Measurements from ENCODE around the gene RIOK3.

DNA sequence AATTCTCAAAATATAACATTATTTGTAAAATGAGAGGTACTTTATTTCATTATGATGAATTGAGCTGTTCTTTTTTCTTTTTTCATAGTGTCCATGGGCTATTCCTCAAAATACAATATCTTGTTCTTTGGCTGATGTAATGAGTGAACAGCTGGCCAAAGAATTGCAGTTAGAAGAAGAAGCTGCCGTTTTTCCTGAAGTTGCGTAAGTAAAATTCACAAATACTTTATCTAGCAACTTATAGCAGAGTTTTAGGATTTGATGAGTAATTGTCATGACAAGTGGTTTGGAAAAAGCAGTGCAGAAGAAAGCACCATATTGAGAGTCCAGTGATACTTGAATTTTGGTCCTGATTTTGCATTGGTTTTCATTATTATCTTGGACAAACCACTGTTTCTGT is 9.8 kb downstream of the RIOK3 start:
- TF ChIP-seq SP2 (tag by site-specific recombination; IDR thresholded peaks at IDR 0.05) (no peak), ZNF747 (tag by site-specific recombination; IDR thresholded peaks at IDR 0.05) (no peak), ZBTB1 (tag by site-specific recombination; IDR thresholded peaks at IDR 0.05) (no peak), MZF1 (tag by site-specific recombination; IDR thresholded peaks at IDR 0.05; ENCODE audit: borderline replicate concordance) (no peak), ZBTB21 (tag by site-specific recombination; IDR thresholded peaks at IDR 0.05) (no peak)
- TF ChIP-seq, protein P1, sequence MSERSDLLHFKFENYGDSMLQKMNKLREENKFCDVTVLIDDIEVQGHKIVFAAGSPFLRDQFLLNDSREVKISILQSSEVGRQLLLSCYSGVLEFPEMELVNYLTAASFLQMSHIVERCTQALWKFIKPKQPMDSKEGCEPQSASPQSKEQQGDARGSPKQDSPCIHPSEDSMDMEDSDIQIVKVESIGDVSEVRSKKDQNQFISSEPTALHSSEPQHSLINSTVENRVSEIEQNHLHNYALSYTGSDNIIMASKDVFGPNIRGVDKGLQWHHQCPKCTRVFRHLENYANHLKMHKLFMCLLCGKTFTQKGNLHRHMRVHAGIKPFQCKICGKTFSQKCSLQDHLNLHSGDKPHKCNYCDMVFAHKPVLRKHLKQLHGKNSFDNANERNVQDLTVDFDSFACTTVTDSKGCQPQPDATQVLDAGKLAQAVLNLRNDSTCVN (tag by site-specific recombination; optimal IDR thresholded peaks at IDR 0.05) = no peak
- TF ChIP-seq, protein P2, sequence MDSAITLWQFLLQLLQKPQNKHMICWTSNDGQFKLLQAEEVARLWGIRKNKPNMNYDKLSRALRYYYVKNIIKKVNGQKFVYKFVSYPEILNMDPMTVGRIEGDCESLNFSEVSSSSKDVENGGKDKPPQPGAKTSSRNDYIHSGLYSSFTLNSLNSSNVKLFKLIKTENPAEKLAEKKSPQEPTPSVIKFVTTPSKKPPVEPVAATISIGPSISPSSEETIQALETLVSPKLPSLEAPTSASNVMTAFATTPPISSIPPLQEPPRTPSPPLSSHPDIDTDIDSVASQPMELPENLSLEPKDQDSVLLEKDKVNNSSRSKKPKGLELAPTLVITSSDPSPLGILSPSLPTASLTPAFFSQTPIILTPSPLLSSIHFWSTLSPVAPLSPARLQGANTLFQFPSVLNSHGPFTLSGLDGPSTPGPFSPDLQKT (IDR thresholded peaks at IDR 0.05; ENCODE audit: borderline replicate concordance, low read depth, low read length) = no peak
- TF ChIP-seq, protein P3, sequence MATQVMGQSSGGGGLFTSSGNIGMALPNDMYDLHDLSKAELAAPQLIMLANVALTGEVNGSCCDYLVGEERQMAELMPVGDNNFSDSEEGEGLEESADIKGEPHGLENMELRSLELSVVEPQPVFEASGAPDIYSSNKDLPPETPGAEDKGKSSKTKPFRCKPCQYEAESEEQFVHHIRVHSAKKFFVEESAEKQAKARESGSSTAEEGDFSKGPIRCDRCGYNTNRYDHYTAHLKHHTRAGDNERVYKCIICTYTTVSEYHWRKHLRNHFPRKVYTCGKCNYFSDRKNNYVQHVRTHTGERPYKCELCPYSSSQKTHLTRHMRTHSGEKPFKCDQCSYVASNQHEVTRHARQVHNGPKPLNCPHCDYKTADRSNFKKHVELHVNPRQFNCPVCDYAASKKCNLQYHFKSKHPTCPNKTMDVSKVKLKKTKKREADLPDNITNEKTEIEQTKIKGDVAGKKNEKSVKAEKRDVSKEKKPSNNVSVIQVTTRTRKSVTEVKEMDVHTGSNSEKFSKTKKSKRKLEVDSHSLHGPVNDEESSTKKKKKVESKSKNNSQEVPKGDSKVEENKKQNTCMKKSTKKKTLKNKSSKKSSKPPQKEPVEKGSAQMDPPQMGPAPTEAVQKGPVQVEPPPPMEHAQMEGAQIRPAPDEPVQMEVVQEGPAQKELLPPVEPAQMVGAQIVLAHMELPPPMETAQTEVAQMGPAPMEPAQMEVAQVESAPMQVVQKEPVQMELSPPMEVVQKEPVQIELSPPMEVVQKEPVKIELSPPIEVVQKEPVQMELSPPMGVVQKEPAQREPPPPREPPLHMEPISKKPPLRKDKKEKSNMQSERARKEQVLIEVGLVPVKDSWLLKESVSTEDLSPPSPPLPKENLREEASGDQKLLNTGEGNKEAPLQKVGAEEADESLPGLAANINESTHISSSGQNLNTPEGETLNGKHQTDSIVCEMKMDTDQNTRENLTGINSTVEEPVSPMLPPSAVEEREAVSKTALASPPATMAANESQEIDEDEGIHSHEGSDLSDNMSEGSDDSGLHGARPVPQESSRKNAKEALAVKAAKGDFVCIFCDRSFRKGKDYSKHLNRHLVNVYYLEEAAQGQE (tag by site-specific recombination; IDR thresholded peaks at IDR 0.05) = no peak

Measured in HEK293 (cell line).